IMR-90 (cell line): ENCODE results near the gene CDK5RAP2. TPM values are rescaled to one million over a fixed set of nuclear protein-coding genes. Genes with fewer than 3 reads are reported as not detected.

Experiments used
- ATAC-seq: fragments of 200-7000 bp; cut with Tn5 transposase; 2 replicates; pipeline ENCODE4 v1.9.1; 2020; ENCODE audit warnings: low read depth, mild to moderate bottlenecking, moderate library complexity
- BruUV-seq: library from RNA; stranded (reverse); fragments of 400-500 nt; replicated peaks from 2 replicates; lab custom pipeline; 2021; lab: Mats Ljungman, UMichigan
- CTCF ChIA-PET: fragments of 300-600 bp; formaldehyde crosslinking; extraction: SDS; loops from one replicate; lab custom pipeline; 2021; ENCODE audit warnings: antibody characterized with exemption; lab: Yijun Ruan, JAX
- POLR2A ChIA-PET: fragments of 300-600 bp; sonication (Branson Sonifier 250); formaldehyde crosslinking; loops from one replicate; lab custom pipeline; 2022; ENCODE audit warnings: antibody characterized with exemption; ENCODE audit not compliant: unreplicated experiment; lab: Charles Lee
- DNase-seq: peaks from one replicate; pipeline ENCODE4 v3.0.0; 2013
- H2AFZ ChIP-seq: replicated peaks from 2 replicates; pipeline ENCODE3; 2013; ENCODE audit warnings: low read length, mild to moderate bottlenecking; ENCODE audit not compliant: poor library complexity
- H2AK5ac ChIP-seq: 2 replicates; pipeline ENCODE4 v1.6.1; 2013; ENCODE audit warnings: low read depth, low read length, inconsistent platforms
- H2AK9ac ChIP-seq: replicated peaks from 2 replicates; pipeline ENCODE3; 2013; ENCODE audit warnings: mild to moderate bottlenecking, low read depth, low read length, moderate library complexity; ENCODE audit not compliant: poor library complexity
- H2BK120ac ChIP-seq: 2 replicates; pipeline ENCODE4 v1.6.1; 2013; ENCODE audit warnings: low read depth, low read length, inconsistent platforms
- H2BK15ac ChIP-seq: 3 replicates; pipeline ENCODE4 v1.6.1; 2013; ENCODE audit warnings: low read depth, low read length, inconsistent platforms
- H2BK20ac ChIP-seq: 2 replicates; pipeline ENCODE4 v1.6.1; 2013; ENCODE audit warnings: low read depth, mild to moderate bottlenecking, inconsistent platforms, low read length, moderate library complexity
- H2BK5ac ChIP-seq: 2 replicates; pipeline ENCODE4 v1.6.1; 2013; ENCODE audit warnings: mild to moderate bottlenecking, low read depth, low read length, inconsistent platforms; ENCODE audit not compliant: poor library complexity, severe bottlenecking
- H3K14ac ChIP-seq: replicated peaks from 2 replicates; pipeline ENCODE4 v1.6.1; 2013; ENCODE audit warnings: low read depth, low read length, inconsistent platforms
- H3K18ac ChIP-seq: 2 replicates; pipeline ENCODE4 v1.6.1; 2013; ENCODE audit warnings: low read depth, low read length, control low read depth
- H3K23ac ChIP-seq: 2 replicates; pipeline ENCODE4 v1.6.1; 2013; ENCODE audit warnings: low read depth, low read length, inconsistent platforms
- H3K27ac ChIP-seq: 2 replicates; pipeline ENCODE4 v1.5.1; 2013; ENCODE audit warnings: mild to moderate bottlenecking, control low read depth, low read length; ENCODE audit not compliant: insufficient read depth
- H3K27me3 ChIP-seq: 2 replicates; pipeline ENCODE4 v1.6.1; 2013; ENCODE audit warnings: low read length; ENCODE audit not compliant: control insufficient read depth, insufficient read depth
- H3K36me3 ChIP-seq: 2 replicates; pipeline ENCODE4 v1.6.1; 2013; ENCODE audit warnings: low read length, mixed read lengths; ENCODE audit not compliant: control insufficient read depth, insufficient read depth
- H3K4ac ChIP-seq: 2 replicates; pipeline ENCODE4 v1.6.1; 2013; ENCODE audit warnings: low read depth, low read length, inconsistent platforms
- H3K4me1 ChIP-seq: 2 replicates; pipeline ENCODE4 v1.6.1; 2013; ENCODE audit warnings: low read length, mixed read lengths; ENCODE audit not compliant: control insufficient read depth, insufficient read depth
- H3K4me2 ChIP-seq: 2 replicates; pipeline ENCODE4 v1.6.1; 2013; ENCODE audit warnings: low read depth, mild to moderate bottlenecking, control low read depth, low read length, moderate library complexity
- H3K4me3 ChIP-seq: 2 replicates; pipeline ENCODE4 v1.5.1; 2013; ENCODE audit warnings: low read depth, mild to moderate bottlenecking, control low read depth, low read length, moderate library complexity; ENCODE audit not compliant: insufficient read depth
- H3K56ac ChIP-seq: 2 replicates; pipeline ENCODE4 v1.6.1; 2013; ENCODE audit warnings: low read length, inconsistent platforms; ENCODE audit not compliant: insufficient read depth; ENCODE audit errors: extremely low read depth
- H3K79me1 ChIP-seq, 2 experiments: 2 replicates each; pipeline ENCODE4 v1.6.1; 2013; ENCODE audit warnings: low read length in 2 of 2, inconsistent platforms in 1 of 2, low read depth in 1 of 2
- H3K9ac ChIP-seq: 2 replicates; pipeline ENCODE4 v1.6.1; 2013; ENCODE audit warnings: low read depth, low read length, control low read depth
- H3K9me1 ChIP-seq: 2 replicates; pipeline ENCODE4 v1.6.1; 2013; ENCODE audit warnings: low read length, inconsistent platforms; ENCODE audit not compliant: insufficient read depth
- H3K9me3 ChIP-seq: 2 replicates; pipeline ENCODE4 v1.6.1; 2013; ENCODE audit warnings: low read length; ENCODE audit not compliant: control insufficient read depth, insufficient read depth
- H4K20me1 ChIP-seq: 2 replicates; pipeline ENCODE4 v1.6.1; 2013; ENCODE audit warnings: low read length, inconsistent platforms; ENCODE audit not compliant: insufficient read depth
- H4K5ac ChIP-seq: 2 replicates; pipeline ENCODE4 v1.6.1; 2013; ENCODE audit warnings: mild to moderate bottlenecking, low read depth, low read length, control low read depth
- H4K8ac ChIP-seq, 2 experiments: 2 replicates each; pipeline ENCODE4 v1.6.1; 2013; ENCODE audit warnings: low read depth in 2 of 2, low read length in 2 of 2, control low read depth in 1 of 2, inconsistent platforms in 1 of 2
- H4K91ac ChIP-seq: 2 replicates; pipeline ENCODE4 v1.6.1; 2013; ENCODE audit warnings: low read depth, low read length, inconsistent platforms; ENCODE audit not compliant: insufficient read depth
- BHLHE40 ChIP-seq: fragments of 150-350 bp; IDR thresholded peaks from 2 replicates; pipeline ENCODE4 v1.6.1; 2016; ENCODE audit warnings: mild to moderate bottlenecking, low read depth, low read length
- CEBPB ChIP-seq: IDR thresholded peaks from 2 replicates; pipeline ENCODE4 v1.6.1; 2012; ENCODE audit warnings: low read depth, low read length, improper control_type of control experiment
- MAFK ChIP-seq: IDR thresholded peaks from 2 replicates; pipeline ENCODE4 v1.6.1; 2012; ENCODE audit warnings: low read depth, low read length, improper control_type of control experiment
- MAZ ChIP-seq: IDR thresholded peaks from 2 replicates; pipeline ENCODE4 v1.6.1; 2012; ENCODE audit warnings: low read depth, mild to moderate bottlenecking, low read length, improper control_type of control experiment, moderate library complexity, borderline replicate concordance
- MXI1 ChIP-seq: IDR thresholded peaks from 2 replicates; pipeline ENCODE4 v1.6.1; 2012; ENCODE audit warnings: low read depth, mild to moderate bottlenecking, low read length, moderate library complexity, borderline replicate concordance
- WGBS, 2 experiments: methylation state at CpG; one replicate each; pipeline versions ENCODE4 v1.1.5 to v1.1.7; 2013; ENCODE audit warnings: missing lambda C conversion rate in 2 of 2; ENCODE audit not compliant: insufficient read length in 1 of 2; ENCODE audit errors: extremely low coverage in 2 of 2; 5-methylcytosine and 5-hydroxymethylcytosine counted together
- dilution Hi-C: fragments of 300-500 bp; cut with HindIII; formaldehyde crosslinking; loops from one replicate; pipeline ENCODE4 v1.14.3; 2018; ENCODE audit warnings: low sequenced_read_pairs; ENCODE audit not compliant: unreplicated experiment
- in situ Hi-C: fragments of 300-500 bp; cut with MboI; formaldehyde crosslinking; loops from 3 replicates; pipeline ENCODE4 v1.14.3; 2019; ENCODE audit warnings: low sequenced_read_pairs, inconsistent platforms, mixed read lengths
- intact Hi-C: fragments of 100-400 bp; cut with micrococcal nuclease; formaldehyde crosslinking; loops from 2 replicates; pipeline ENCODE4 v1.10.0; 2022
- polyA plus RNA-seq, 3 experiments: library from polyadenylated mRNA; depleted of rRNA; stranded (reverse); fragments of >200 nt; gene quantifications; 2 replicates each; pipeline ENCODE4 v1.2.3, GENCODE V29; 2012; ENCODE audit warnings: low replicate concordance in 1 of 3
- total RNA-seq: library from RNA; depleted of rRNA; stranded (reverse); fragments of >200 nt; gene quantifications from 2 replicates; pipeline ENCODE4 v1.2.3, GENCODE V29; 2012
- TF ChIP-seq, protein P1 (sequence below): conservative IDR thresholded peaks from 2 replicates; pipeline ENCODE4 v1.5.1; 2012; ENCODE audit warnings: mild to moderate bottlenecking, low read depth, low read length, improper control_type of control experiment

CDK5RAP2 gene
- total and polyA plus RNA-seq, 2 of the 4 experiments (the other 2 are of a cell fraction), result 29.5 to 31.7 TPM

DNA sequence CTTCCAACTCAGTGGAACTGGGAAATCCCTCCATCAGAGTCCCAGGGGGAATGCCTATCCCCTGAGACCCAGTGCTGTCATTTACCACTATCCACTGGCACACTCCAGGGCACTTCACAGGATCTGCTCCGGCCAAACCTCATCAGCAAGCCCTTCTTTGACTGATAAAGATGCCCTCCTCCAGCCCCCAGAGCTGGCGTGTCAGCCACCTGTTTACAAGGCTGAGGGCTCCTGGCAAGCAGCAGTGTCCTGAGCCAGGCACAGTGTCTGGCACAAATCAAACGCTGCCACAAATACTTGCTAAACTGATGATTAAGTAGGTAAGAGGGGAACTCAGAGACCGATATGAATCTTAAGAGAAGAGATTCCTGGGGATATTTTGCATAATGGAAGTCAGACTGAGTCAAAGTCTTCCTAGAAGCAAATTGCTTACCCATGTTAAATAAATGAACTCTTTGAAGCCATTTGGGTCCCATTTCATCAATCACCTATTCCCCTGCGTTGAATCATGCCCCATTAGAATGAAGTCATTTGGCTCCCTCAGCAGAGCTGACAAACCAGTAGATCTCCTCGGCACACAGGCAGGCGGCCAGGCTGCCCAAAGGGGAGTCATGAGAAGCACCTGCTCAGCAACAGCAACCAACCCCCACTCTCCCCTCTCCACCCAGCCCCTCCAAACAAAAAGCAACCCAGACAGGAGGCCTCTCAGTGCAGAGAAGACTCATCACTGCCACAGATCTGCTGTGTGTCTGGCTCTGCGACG is 97.4 kb downstream of the CDK5RAP2 start:
- peaks cover 5% of the 10 kb centered on the region for H3K36me3 ChIP-seq
- peaks cover 4 to 15% of the 10 kb centered on the region in 2 experiments; a peak in 1 of 4 replicates for H3K79me1 ChIP-seq
- H4K91ac ChIP-seq, result no peak overlapping the region
- no peaks in the 10 kb centered on the region for H4K20me1 ChIP-seq
- intact Hi-C loops, result no loop called here
- dilution Hi-C loops, result no loop called here
- 96% methylated on average over 5 of the region's 9 CpGs; no CpG with 5 or more reads in 1 of the 2 experiments for WGBS, 2 experiments
- TF ChIP-seq CEBPB (no peak), BHLHE40 (no peak), MAZ (no peak), MAFK (no peak), MXI1 (no peak)
- TF ChIP-seq, protein P1, sequence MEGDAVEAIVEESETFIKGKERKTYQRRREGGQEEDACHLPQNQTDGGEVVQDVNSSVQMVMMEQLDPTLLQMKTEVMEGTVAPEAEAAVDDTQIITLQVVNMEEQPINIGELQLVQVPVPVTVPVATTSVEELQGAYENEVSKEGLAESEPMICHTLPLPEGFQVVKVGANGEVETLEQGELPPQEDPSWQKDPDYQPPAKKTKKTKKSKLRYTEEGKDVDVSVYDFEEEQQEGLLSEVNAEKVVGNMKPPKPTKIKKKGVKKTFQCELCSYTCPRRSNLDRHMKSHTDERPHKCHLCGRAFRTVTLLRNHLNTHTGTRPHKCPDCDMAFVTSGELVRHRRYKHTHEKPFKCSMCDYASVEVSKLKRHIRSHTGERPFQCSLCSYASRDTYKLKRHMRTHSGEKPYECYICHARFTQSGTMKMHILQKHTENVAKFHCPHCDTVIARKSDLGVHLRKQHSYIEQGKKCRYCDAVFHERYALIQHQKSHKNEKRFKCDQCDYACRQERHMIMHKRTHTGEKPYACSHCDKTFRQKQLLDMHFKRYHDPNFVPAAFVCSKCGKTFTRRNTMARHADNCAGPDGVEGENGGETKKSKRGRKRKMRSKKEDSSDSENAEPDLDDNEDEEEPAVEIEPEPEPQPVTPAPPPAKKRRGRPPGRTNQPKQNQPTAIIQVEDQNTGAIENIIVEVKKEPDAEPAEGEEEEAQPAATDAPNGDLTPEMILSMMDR, result no peak
- peaks cover 6% of the 10 kb centered on the region for H3K9me1 ChIP-seq
- H2BK5ac ChIP-seq, result no peak overlapping the region
- H2AK9ac ChIP-seq, result no peak overlapping the region
- no peak overlapping the region for H3K27ac ChIP-seq
- no peak overlapping the region for H2AK5ac ChIP-seq
- in situ Hi-C loops, result no loop called here
- H3K27me3 ChIP-seq, result no peaks in the 10 kb centered on the region
- no peak overlapping the region for H2BK15ac ChIP-seq
- H3K18ac ChIP-seq, result no peak overlapping the region
- no peaks in the 10 kb centered on the region for H3K9me3 ChIP-seq
- DNase-seq (no peak), ATAC-seq (no peak)
- H3K4me1 ChIP-seq, result peaks cover 3% of the 10 kb centered on the region
- no peak overlapping the region for H4K5ac ChIP-seq
- H3K4ac ChIP-seq, result no peak overlapping the region
- H3K9ac ChIP-seq, result no peak overlapping the region
- BruUV-seq, result no TSS peak
- H3K14ac ChIP-seq, result no peak overlapping the region
- no peak overlapping the region for H3K4me2 ChIP-seq
- no peak overlapping the region for H3K56ac ChIP-seq
- no peak overlapping the region for H2BK120ac ChIP-seq
- no peak overlapping the region for H2BK20ac ChIP-seq
- H3K23ac ChIP-seq, result no peak overlapping the region
- no peak overlapping the region for H4K8ac ChIP-seq
- H3K4me3 ChIP-seq, result no peak overlapping the region
- ChIA-PET CTCF (interaction anchor here (0.6 kb wide), 1 partner anchor 310 kb away, joined by 3 read pairs; no protein-coding TSS in a partner anchor), POLR2A (no interaction called here)
- no peak overlapping the region for H2AFZ ChIP-seq
